Head of caudate nucleus (tissue), 42 donors: Measurements from ENCODE around the gene ATP1A2.

Experiments
- DNase-seq, 42 donors: peaks; one replicate each; pipeline versions ENCODE4 v3.0.0 to v3.0.0-alpha.2; 2020 to 2021; ENCODE audit warnings: mixed read lengths in 7 of 42
- intact Hi-C: fragments of 100-400 bp; cut with DNase I; formaldehyde crosslinking; loops from one replicate; pipeline ENCODE4 v1.15.0; 2022

The ATP1A2 gene

GRCh38 chr1:160131803-160132565 is 16.4 kb downstream of the ATP1A2 start:
- intact Hi-C loops, result no loop called here
- peak in 6 of 42 donors; percentile 26 to 68 (median 49) for DNase-seq

DNA sequence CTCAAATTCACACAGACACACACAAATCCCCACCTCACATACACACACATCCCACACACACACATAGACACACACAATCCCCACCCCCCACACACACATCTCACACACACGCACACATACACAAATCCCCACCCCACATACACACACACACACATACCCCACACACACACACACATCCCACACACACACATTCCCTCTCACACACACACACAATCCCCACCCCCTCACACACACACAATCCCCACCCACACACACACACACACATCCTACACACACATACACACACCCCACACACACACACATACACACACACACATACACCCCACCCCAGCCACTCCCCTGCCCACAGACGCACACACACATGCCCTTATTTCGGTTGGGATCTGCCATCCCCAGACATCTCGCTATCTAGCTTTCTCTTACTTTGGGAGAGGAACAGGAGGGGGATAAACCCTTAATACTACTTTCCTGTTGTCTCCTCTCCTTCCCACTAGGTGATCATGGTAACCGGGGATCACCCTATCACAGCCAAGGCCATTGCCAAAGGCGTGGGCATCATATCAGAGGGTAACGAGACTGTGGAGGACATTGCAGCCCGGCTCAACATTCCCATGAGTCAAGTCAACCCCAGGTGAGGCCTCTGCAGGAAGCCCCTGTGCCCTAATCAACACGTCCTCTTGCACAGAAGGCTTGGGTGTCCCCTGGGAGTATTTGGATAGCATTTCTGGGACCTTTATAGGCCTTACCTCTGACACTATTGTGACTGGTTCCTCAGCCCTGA is 18.6 kb downstream of the ATP1A2 start:
- intact Hi-C loops, result no loop called here
- peak in 2 of 42 donors; percentile 5 to 9 for DNase-seq

DNA sequence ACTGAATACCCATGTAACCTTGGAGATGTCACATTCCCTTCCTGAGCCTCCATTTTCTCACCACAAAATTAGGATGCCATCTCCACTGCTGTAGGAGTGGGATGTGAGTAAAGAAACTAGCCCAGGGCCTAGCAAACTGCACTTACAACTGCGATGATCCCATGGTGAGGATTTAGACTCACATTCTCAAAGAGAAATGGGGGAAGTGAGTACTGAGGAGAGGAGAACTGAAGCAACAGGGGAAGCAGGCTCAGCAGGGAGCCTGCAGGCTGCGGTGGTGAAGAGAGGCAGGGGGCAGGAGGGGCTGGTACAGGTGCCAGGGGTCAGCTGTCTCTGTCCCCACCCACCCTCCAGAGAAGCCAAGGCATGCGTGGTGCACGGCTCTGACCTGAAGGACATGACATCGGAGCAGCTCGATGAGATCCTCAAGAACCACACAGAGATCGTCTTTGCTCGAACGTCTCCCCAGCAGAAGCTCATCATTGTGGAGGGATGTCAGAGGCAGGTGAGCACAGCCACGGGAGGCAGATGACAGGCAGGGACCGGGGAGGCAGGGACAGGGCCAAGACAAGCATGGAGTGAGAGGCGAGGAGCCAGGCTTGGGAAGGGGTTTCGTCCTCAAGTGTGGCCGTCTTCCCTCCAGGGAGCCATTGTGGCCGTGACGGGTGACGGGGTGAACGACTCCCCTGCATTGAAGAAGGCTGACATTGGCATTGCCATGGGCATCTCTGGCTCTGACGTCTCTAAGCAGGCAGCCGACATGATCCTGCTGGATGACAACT is 19.4 kb downstream of the ATP1A2 start:
- intact Hi-C loops, result no loop called here
- peak in 3 of 42 donors; percentile 4 to 34 (median 10) for DNase-seq

DNA sequence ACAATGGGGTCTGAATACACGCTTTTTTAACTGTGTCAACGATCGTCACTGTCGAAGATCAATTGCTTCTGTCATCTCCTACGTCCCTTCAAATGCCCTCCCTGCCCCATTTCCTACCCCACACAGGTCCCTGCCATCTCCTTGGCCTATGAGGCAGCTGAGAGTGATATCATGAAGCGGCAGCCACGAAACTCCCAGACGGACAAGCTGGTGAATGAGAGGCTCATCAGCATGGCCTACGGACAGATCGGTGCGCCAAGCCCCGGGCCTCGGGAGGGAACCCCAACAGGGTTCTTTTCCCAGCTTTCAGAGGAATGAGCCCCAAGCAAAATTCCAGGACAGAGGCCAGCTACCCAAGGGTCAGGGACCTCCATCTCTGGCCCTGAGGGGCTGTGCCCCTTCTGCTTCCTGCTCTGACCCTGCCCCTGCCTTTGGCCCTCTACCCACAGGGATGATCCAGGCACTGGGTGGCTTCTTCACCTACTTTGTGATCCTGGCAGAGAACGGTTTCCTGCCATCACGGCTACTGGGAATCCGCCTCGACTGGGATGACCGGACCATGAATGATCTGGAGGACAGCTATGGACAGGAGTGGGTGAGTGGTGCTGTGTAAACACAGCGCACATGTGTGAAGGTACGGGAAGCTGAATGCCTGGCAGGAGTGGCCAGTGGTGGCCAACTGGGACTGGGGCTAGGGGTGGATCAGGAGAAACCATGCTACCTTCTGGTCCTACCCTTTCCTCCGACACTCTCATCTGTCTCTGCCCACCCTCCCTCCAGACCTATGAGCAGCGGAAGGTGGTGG is 20.8 kb downstream of the ATP1A2 start:
- DNase-seq, result peak in 1 of 42 donors; percentile 32
- intact Hi-C loops, result no loop called here

- intact Hi-C loops, result no loop called here
- no peak for DNase-seq
Measured at GRCh38 chr1:160136926-160137200, 21.3 kb downstream of the ATP1A2 start.

- intact Hi-C loops, result no loop called here
- peak in 1 of 42 donors; percentile 24 for DNase-seq
Measured at GRCh38 chr1:160137216-160137862, 21.8 kb downstream of the ATP1A2 start.

DNA sequence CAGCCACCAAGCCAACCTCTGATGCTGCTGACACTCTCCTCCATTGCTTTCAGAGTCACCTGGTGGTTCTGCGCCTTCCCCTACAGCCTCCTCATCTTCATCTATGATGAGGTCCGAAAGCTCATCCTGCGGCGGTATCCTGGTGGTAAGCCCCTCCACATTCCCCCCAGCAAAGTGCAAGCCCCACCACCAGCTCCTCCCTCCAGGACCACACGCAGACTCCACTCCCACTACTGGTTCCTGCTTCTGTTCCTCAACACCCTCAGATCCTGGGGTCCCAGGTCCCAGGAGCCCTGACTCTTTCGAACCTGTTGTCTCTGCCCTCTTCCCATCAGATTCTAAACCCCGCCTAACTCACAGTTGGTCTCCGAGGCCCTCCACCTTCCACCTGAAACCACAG is 24.3 kb downstream of the ATP1A2 start:
- intact Hi-C loops, result no loop called here
- DNase-seq, result no peak

- DNase-seq, result peak in 2 of 42 donors; percentile 12 to 32
- intact Hi-C loops, result no loop called here
Measured at GRCh38 chr1:160143695-160144094, 28.1 kb downstream of the ATP1A2 start.

DNA sequence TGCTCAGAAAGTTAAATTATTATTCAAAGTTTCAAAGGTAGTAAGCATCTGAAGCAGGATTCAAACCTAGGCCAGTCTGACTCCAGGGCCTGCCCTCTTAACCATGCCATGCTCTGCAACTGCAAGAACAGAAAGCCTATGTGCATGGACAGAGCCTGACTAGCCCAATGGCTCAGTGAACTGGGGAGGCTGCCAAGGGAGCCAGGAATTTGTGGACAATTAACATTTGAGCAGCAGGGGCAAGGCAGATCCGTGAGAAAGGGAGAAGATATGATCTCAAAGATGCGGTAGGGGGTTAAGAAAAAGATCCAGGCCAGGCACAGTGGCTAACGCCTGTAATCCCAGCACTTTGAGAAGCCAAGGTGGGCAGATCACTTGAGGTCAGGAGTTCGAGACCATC is 29.4 kb downstream of the ATP1A2 start:
- intact Hi-C loops, result no loop called here
- DNase-seq, result peak in 8 of 42 donors; percentile 13 to 46 (median 33)

DNA sequence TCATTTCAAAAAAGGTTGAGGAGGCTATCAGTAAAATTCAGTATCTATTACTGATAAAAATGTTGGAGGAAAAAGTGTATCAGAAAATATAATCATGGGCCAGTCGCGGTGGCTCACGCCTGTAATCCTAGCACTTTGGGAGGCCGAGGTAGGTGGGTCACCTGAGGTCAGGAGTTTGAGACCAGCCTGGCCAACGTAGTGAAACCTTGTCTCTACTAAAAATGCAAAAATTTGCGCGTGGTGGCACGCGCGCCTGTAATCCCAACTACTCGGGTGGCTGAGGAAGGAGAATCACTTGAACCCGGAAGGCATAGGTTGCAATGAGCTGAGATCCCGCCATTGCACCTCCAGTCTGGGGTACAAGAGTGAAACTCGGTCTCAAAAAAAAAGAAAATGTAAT is 30.5 kb downstream of the ATP1A2 start:
- no peak for DNase-seq
- intact Hi-C loops, result no loop called here

- intact Hi-C loops, result no loop called here
- DNase-seq, result peak in 1 of 42 donors; percentile 22
Measured at GRCh38 chr1:160148121-160148520, 32.6 kb downstream of the ATP1A2 start.

- DNase-seq, result no peak
- intact Hi-C loops, result no loop called here
Measured at GRCh38 chr1:160149233-160149632, 33.7 kb downstream of the ATP1A2 start.

DNA sequence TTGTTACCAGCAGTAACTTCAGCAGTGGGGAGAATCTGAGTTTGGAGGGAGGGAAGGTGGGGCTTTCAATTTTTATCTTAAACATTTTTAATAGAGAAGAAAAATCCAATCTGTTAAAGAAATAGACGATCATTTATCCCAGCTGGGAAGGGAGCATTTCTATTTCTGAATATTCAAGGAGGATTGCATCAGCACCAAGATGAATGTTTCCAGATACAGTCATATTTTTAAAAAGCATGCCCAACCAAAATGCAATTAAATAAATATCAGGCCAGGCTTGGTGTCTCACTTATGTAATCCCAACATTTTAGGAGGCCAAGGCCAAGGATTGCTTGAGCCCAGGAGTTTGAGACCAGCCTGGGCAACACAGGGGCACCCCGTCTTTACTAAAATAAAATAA is 34.2 kb downstream of the ATP1A2 start:
- DNase-seq, result no peak
- intact Hi-C loops, result no loop called here

- intact Hi-C loops, result no loop called here
- DNase-seq, result peak in 2 of 42 donors; percentile 13 to 32
Measured at GRCh38 chr1:160151303-160151702, 35.7 kb downstream of the ATP1A2 start, which contains the start of gene ATP1A4. Gene ATP1A4 (plus strand): TSS chr1:160151603. CDS start chr1:160152041, 438 bp downstream.

DNA sequence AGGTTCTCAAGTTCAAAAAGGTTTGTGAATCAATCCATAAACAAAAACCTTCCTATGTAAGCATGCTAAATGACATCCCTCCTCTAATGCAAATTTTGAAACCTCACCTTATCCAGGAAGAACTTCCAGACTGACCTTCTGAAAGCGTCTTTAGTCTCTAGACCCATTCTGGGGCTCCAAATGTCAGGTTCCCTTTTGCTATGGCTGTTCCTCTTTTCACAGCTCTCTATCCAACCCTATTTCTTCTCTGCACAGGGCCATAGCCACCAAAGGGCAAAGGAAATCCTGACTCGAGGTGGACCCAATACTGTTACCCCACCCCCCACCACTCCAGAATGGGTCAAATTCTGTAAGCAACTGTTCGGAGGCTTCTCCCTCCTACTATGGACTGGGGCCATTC is 39.2 kb downstream of the ATP1A2 start:
- DNase-seq, result peak in 1 of 42 donors; percentile 2
- intact Hi-C loops, result no loop called here

DNA sequence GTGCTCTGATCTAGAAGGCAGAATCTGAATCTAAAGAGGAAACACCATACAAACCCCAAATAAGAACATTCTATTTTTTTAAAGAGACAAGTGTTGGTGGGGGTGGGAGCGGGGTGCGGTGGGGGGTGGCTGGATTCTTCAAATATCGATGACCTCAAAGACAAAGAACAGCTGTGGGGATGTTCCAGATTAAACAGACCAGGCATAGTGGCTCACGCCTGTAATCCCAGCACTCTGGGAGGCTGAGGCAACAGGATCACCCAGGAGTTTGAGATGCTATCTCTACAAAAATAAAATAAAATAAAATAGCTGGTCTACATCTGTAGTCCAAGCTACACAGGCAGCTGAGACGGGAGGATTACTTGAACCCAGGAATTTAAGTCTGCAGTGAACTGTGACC is 40.8 kb downstream of the ATP1A2 start:
- intact Hi-C loops, result no loop called here
- no peak for DNase-seq

DNA sequence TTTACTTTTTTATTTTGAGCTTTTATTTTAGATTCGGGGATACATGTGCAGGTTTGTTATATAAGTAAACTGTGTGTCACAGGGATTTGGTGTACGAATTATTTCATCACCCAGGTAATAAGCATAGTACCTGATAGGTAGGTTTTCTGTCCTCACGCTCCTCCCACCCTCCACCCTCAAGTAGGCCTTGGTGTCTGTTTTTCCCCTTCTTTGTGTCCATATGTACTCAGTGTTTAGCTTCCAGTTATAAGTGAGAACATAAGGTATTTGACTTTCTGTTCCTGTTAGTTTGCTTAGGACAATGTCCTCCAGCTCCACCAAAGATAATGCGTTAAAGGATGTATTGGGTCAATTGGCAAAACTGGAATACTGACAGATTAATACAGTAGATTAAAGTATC is 41.6 kb downstream of the ATP1A2 start:
- DNase-seq, result no peak
- intact Hi-C loops, result no loop called here

DNA sequence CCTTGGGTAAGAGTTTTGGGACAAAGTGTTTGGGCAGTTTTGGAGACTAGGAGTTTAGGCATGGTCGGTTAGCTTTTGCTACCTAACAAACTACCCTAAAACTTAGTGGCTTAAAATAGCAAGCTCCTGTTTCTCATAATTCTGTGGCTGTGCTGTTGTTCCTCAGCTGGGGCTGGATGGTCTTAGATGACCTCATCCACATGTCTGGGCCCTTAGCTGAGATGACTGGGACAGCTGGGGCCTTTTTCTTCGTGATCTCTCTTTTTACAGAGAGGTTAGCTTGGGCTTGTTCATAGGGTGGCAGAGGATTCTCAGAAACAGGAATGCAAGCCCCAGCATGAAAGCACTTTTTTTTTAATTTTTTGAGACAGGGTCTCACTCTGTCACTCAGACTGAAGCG is 42.5 kb downstream of the ATP1A2 start:
- intact Hi-C loops, result no loop called here
- DNase-seq, result no peak

DNA sequence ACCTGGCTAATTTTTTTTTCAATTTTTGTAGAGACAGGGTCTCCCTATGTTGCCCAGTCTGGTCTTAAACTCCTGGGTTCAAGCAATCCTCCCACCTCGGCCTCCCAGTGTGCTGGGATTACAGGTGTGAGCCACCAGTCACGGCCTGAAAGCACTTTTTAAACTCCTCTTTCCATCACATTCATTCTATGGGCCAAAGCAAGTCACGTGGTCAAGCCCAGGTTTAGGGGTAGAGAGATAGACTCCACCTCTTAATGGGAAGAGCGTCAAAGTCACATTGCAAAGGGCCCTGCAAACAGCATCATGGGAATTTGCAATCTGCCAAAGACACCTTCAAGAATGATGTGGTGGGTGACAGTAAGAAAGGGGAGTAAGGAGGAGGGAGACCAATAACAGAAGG is 43.0 kb downstream of the ATP1A2 start:
- intact Hi-C loops, result no loop called here
- DNase-seq, result no peak
